Activated CD4-positive, alpha-beta memory T cell treated with anti-CD3 and anti-CD28 coated beads for 36 hours (primary cell): Measurements from ENCODE around the gene CHEK2. TPM values are rescaled to one million over a fixed set of nuclear protein-coding genes. Genes with fewer than 3 reads are reported as not detected.

ENCODE experiments used
- CTCF ChIA-PET: fragments of 350-600 bp; sonication (Branson Sonifier 250); formaldehyde crosslinking; loops from one replicate; lab custom pipeline; 2021; ENCODE audit warnings: antibody characterized with exemption, inconsistent platforms; lab: Charles Lee
- POLR2A ChIA-PET: fragments of 350-600 bp; sonication (Branson Sonifier 250); formaldehyde crosslinking; loops from one replicate; lab custom pipeline; 2021; ENCODE audit warnings: antibody characterized with exemption; lab: Charles Lee
- DNase-seq: peaks from one replicate; pipeline ENCODE4 v3.0.0-alpha.2; 2020
- H3K27ac Mint-ChIP-seq: one replicate; pipeline ENCODE4 v1.8.0; 2021; ENCODE audit warnings: mixed read lengths
- H3K27me3 Mint-ChIP-seq: one replicate; pipeline ENCODE4 v1.8.0; 2021; ENCODE audit warnings: mixed read lengths
- H3K36me3 Mint-ChIP-seq: one replicate; pipeline ENCODE4 v1.8.0; 2021; ENCODE audit warnings: mixed read lengths
- H3K4me1 Mint-ChIP-seq: one replicate; pipeline ENCODE4 v1.8.0; 2021; ENCODE audit warnings: low read depth, mixed read lengths
- H3K4me3 Mint-ChIP-seq: one replicate; pipeline ENCODE4 v1.8.0; 2021; ENCODE audit warnings: mild to moderate bottlenecking, mixed read lengths
- H3K9me3 Mint-ChIP-seq: one replicate; pipeline ENCODE4 v1.8.0; 2021; ENCODE audit warnings: mixed read lengths
- intact Hi-C: fragments of 100-400 bp; cut with micrococcal nuclease; formaldehyde crosslinking; loops from one replicate; pipeline ENCODE4 v1.15.1; 2023
- total RNA-seq, 2 experiments: library from RNA; stranded (reverse); gene quantifications; one replicate each; pipeline ENCODE4 v1.2.3, GENCODE V29; 2021

CHEK2 gene
- total RNA-seq, result 10 to 100 TPM; 30.0 to 36.0 TPM

GRCh38 chr22:28741785-28742561 lies at the start of gene CHEK2, which contains the start of gene HSCB:
TSS of gene CHEK2 (minus strand) at chr22:28741820. CDS start at chr22:28734721, 7,099 bp downstream.
TSS of gene HSCB (plus strand) at chr22:28742039. CDS start at chr22:28742096, 57 bp downstream.
- Mint-ChIP-seq H3K36me3 (peaks cover 28% of the 10 kb centered on the region), H3K9me3 (no peaks in the 10 kb centered on the region), H3K27ac (peak within 1 kb of the TSS; percentile 84), H3K27me3 (no peaks in the 10 kb centered on the region), H3K4me1 (peaks cover 31% of the 10 kb centered on the region), H3K4me3 (peak within 1 kb of the TSS; percentile 87)
- intact Hi-C loops, result loop anchor here (1.0 to 5.0 kb wide), 8 partner anchors 31 to 1025 kb away; partner anchors contain the start of genes EWSR1, PITPNB, UQCR10 and ZMAT5
- peak; percentile 99 for DNase-seq
- ChIA-PET POLR2A (interaction anchor here (1.2 to 1.7 kb wide), 5 partner anchors 13 to 72 kb away, joined by 3 to 21 read pairs (median 3); partner anchors contain the start of gene XBP1), CTCF (interaction anchor here (0.8 kb wide), 1 partner anchor 31 kb away, joined by 4 read pairs; the partner anchor contains the start of gene CCDC117)

DNA sequence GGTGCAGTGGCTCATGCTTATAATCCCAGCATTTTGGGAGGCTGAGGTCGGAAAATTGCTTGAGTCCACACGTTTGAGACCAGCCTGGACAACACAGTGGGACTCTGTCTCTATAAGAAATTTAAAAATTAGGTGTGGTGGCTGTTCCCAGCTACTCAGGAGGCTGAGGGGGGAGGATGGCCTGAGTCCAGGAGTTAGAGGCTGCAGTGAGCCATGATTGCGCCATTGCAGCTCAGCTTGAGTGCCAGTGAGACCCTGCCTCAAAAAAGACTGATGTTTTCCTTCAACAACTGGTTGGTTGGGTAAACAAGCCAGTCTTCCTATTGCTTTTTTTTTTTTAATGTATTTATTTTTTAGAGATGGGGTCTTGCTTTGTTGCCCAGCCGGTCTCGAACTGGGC lies 49.5 kb upstream of the CHEK2 start:
- no peaks in the 10 kb centered on the region for H3K27me3 Mint-ChIP-seq
- H3K4me1 Mint-ChIP-seq, result peaks cover 41% of the 10 kb centered on the region
- ChIA-PET POLR2A (interaction anchor here (0.8 kb wide), 1 partner anchor 20 kb away, joined by 3 read pairs; no protein-coding TSS in a partner anchor), CTCF (interaction anchor here (0.8 to 6.1 kb wide), 4 partner anchors 8 to 65 kb away, joined by 3 to 55 read pairs (median 4); no protein-coding TSS in a partner anchor)
- H3K36me3 Mint-ChIP-seq, result peaks cover 42% of the 10 kb centered on the region
- no peaks in the 10 kb centered on the region for H3K9me3 Mint-ChIP-seq
- no peak overlapping the region for H3K4me3 Mint-ChIP-seq
- intact Hi-C loops, result loop anchor here (2.0 kb wide), 1 partner anchor 38 kb away; no protein-coding TSS in a partner anchor
- H3K27ac Mint-ChIP-seq, result no peak overlapping the region
- no peak for DNase-seq

DNA sequence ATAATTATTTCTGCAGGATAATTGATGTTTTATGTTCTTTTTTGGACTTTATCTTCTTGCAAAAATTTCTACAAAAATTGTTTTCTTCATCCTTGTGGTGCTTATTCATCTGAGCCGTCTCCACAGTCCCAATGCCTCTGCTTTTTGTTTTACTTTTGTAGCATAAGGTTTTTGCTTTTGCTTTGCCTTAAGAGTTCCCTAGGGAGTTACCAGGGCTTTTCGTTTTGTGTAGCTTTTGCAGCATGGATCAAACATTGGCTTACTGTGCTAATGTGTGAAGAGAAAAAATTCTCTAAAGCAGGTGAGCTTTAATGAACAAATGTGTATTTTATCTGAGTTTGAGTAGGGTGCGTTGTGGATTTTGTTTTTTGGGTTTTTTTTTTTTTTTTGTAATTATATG lies 47.0 kb upstream of the CHEK2 start:
- Mint-ChIP-seq H3K36me3 (peaks cover 33% of the 10 kb centered on the region), H3K4me3 (no peak overlapping the region), H3K27me3 (no peaks in the 10 kb centered on the region), H3K27ac (no peak overlapping the region), H3K9me3 (no peaks in the 10 kb centered on the region), H3K4me1 (peaks cover 21% of the 10 kb centered on the region)
- DNase-seq, result no peak
- ChIA-PET CTCF (interaction anchor here (6.1 kb wide), 1 partner anchor 40 kb away, joined by 55 read pairs; no protein-coding TSS in a partner anchor), POLR2A (no interaction called here)
- intact Hi-C loops, result no loop called here

DNA sequence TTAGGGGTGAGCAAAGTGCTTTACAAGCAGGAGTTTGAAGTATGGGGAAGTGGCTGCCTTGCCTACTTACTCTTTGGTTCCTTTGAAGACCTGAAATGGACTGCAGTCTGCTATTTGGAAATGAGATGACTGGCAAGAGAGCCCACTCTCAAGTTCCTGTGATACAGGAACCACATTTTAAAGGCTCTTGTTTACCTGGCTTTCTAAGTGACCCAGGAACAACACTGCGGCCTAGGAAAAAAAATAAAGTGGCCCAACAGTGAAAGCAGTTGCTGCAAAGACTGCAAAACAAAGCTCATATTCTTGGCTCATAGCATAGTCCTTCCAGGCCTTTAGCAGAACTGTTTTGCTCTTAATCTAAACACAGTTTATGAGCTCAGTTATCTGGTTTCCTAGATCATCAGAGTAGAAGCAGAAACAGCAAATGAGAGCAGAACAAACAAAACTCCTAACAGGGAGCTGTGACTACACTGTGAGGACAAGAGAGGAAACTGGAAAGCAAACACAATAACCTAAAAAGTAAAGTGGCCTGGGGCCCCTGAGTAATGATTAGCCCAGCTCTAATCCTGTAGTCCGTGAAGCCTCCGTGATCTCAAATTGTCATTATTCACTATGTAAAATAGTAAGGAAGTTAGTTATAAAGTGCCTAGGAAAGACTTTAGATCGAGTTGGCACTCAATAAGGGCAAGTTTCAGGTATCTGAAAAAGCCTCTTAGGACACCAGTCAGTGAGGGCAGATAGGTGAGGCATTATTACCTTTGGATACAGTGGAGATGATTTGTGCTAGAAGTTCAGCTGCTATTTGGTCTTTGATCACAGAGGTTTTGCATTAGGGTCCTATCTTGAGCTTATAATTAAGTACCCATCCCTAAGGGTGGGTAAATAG lies 42.4 kb upstream of the CHEK2 start:
- peaks cover 42% of the 10 kb centered on the region for H3K36me3 Mint-ChIP-seq
- ChIA-PET POLR2A (no interaction called here), CTCF (interaction anchor here (0.6 to 1.1 kb wide), 2 partner anchors 11 to 23 kb away, joined by 3 read pairs; partner anchors contain the start of gene CCDC117)
- DNase-seq, result no peak
- no peaks in the 10 kb centered on the region for H3K27me3 Mint-ChIP-seq
- H3K27ac Mint-ChIP-seq, result no peak overlapping the region
- no peaks in the 10 kb centered on the region for H3K9me3 Mint-ChIP-seq
- H3K4me3 Mint-ChIP-seq, result no peak overlapping the region
- peaks cover 10% of the 10 kb centered on the region for H3K4me1 Mint-ChIP-seq
- intact Hi-C loops, result no loop called here

GRCh38 chr22:28780296-28780695 lies 38.7 kb upstream of the CHEK2 start:
- no peak for DNase-seq
- no peak overlapping the region for H3K27ac Mint-ChIP-seq
- intact Hi-C loops, result no loop called here
- no peak overlapping the region for H3K4me3 Mint-ChIP-seq
- H3K9me3 Mint-ChIP-seq, result no peaks in the 10 kb centered on the region
- no peaks in the 10 kb centered on the region for H3K27me3 Mint-ChIP-seq
- POLR2A ChIA-PET, result no interaction called here
- H3K36me3 Mint-ChIP-seq, result peaks cover 34% of the 10 kb centered on the region
- CTCF ChIA-PET, result no interaction called here
- H3K4me1 Mint-ChIP-seq, result peaks cover 24% of the 10 kb centered on the region

- Mint-ChIP-seq H3K9me3 (no peaks in the 10 kb centered on the region), H3K27me3 (no peaks in the 10 kb centered on the region), H3K4me3 (no peak overlapping the region), H3K36me3 (peaks cover 33% of the 10 kb centered on the region), H3K4me1 (peaks cover 26% of the 10 kb centered on the region), H3K27ac (no peak overlapping the region)
- CTCF ChIA-PET, result no interaction called here
- DNase-seq, result no peak
- POLR2A ChIA-PET, result no interaction called here
- intact Hi-C loops, result no loop called here
Measured at GRCh38 chr22:28779833-28780232, 38.2 kb upstream of the CHEK2 start.

DNA sequence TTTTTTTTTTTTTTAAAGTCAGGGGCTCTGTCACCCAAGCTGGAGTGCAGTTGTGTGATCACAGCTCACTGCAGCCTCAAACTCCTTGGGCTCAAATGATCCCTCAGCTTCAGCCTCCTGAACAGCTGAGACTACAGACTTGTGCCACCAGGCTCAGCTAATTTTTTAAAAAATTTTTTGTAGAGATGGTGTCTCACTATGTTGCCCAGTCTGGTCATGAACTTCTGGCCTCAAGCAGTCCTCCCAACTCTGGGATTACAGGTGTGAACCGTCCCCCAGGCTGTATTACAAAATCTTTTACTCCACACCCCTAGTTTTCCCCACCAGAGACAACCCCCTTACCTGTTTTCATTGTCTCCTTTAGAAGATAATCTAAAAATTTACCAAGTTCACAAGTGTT lies 32.8 kb upstream of the CHEK2 start:
- no peak for DNase-seq
- Mint-ChIP-seq H3K4me1 (peaks cover 26% of the 10 kb centered on the region), H3K27ac (peak overlapping the region; percentile 28), H3K27me3 (no peaks in the 10 kb centered on the region), H3K9me3 (no peaks in the 10 kb centered on the region), H3K36me3 (peaks cover 20% of the 10 kb centered on the region), H3K4me3 (peak overlapping the region; percentile 57)
- ChIA-PET POLR2A (interaction anchor here (2.9 to 3.1 kb wide), 2 partner anchors 21 to 26 kb away, joined by 13 to 70 read pairs; partner anchors contain the start of gene XBP1), CTCF (no interaction called here)
- intact Hi-C loops, result no loop called here

DNA sequence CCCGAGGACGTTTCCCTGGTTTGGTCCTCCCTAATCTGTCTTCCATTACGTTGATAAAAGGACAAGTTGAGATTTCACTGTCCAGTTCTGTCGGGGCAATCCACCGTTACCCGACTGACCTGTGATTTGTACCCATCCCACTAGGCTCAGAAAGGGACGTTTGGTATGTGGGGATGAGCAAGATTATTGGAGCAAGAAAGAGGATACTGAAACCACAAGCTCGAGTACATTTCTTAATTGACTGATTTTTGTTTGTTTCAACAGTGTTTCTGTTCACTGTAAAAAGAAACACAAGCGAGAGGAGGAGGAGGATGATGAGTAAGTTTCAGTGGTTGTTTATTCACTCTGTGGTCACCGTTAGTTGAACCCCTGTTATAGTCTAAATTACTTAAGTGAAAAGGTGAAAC lies 31.8 kb upstream of the CHEK2 start:
- Mint-ChIP-seq H3K27me3 (no peaks in the 10 kb centered on the region), H3K9me3 (peaks cover 5% of the 10 kb centered on the region), H3K4me3 (peak overlapping the region; percentile 98), H3K27ac (peak overlapping the region; percentile 97), H3K4me1 (peaks cover 24% of the 10 kb centered on the region), H3K36me3 (peaks cover 20% of the 10 kb centered on the region)
- ChIA-PET POLR2A (interaction anchor here (0.9 to 3.1 kb wide), 5 partner anchors 21 to 32 kb away, joined by 3 to 70 read pairs (median 4); partner anchors contain the start of genes CHEK2, HSCB and XBP1), CTCF (interaction anchor here (1.4 to 2.1 kb wide), 5 partner anchors 10 to 56 kb away, joined by 3 to 36 read pairs (median 4); partner anchors contain the start of gene XBP1)
- no peak for DNase-seq
- intact Hi-C loops, result loop anchor here (1.0 to 2.0 kb wide), 8 partner anchors 19 to 394 kb away; partner anchors contain the start of gene HSCB

DNA sequence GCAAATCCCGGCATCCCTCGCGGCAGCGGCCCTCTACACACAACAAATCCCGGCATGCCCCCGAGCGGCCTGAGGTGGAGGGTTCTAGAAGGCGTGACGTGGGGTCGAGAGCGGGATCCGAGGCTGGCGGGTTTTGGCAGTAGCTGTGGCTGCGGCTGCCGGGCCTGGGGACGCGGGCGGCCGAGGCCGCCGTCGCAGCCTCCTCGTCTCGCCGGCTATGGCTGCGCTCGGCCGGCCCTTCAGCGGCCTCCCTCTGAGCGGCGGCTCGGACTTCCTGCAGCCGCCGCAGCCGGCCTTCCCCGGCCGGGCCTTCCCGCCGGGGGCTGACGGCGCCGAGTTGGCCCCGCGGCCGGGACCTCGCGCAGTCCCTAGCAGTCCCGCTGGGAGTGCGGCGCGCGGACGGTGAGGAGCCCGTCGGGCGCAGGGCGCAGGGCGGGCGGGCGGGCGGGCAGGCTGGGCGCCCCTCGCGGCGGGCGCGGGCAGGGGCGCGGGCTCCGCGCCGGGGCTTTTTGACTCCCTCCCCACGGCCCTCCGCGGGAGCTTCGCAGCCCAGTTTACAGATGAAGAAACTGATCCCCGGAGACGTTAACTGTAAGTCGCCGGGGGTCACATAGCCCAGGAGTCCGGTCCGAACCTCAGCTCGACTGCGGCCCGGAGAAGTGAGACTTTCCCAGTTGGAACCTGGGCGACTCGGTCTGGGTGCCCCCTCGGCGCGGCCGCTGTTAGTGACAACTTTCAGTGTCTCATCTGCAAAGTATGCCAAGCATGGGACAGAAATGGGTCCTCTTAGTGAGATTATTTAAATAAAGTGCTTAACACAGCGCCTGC lies 31.2 kb upstream of the CHEK2 start, which contains the start of gene CCDC117:
CCDC117 (plus strand) TSS at position 63 of the 828 bp plus-strand sequence; CDS start at position 218, 155 bp downstream.
- peak; percentile 96 for DNase-seq
- intact Hi-C loops, result loop anchor here (1.0 to 2.0 kb wide), 8 partner anchors 19 to 394 kb away; partner anchors contain the start of gene HSCB
- H3K4me1 Mint-ChIP-seq, result peaks cover 24% of the 10 kb centered on the region
- no peaks in the 10 kb centered on the region for H3K27me3 Mint-ChIP-seq
- H3K4me3 Mint-ChIP-seq, result peak within 1 kb of the TSS; percentile 98
- POLR2A ChIA-PET, result interaction anchor here (0.6 to 3.1 kb wide), 7 partner anchors 22 to 39 kb away, joined by 3 to 70 read pairs (median 4); partner anchors contain the start of genes CHEK2, HSCB and XBP1
- peaks cover 5% of the 10 kb centered on the region for H3K9me3 Mint-ChIP-seq
- peak within 1 kb of the TSS; percentile 97 for H3K27ac Mint-ChIP-seq
- peaks cover 20% of the 10 kb centered on the region for H3K36me3 Mint-ChIP-seq
- CTCF ChIA-PET, result interaction anchor here (1.0 to 2.1 kb wide), 6 partner anchors 10 to 57 kb away, joined by 3 to 36 read pairs (median 4); partner anchors contain the start of genes CHEK2 and XBP1

GRCh38 chr22:28771195-28771791 lies 29.7 kb upstream of the CHEK2 start:
- H3K36me3 Mint-ChIP-seq, result peaks cover 20% of the 10 kb centered on the region
- H3K4me1 Mint-ChIP-seq, result peaks cover 20% of the 10 kb centered on the region
- peaks cover 5% of the 10 kb centered on the region for H3K9me3 Mint-ChIP-seq
- DNase-seq, result no peak
- POLR2A ChIA-PET, result interaction anchor here (1.2 to 3.1 kb wide), 3 partner anchors 29 to 41 kb away, joined by 3 to 70 read pairs (median 5); partner anchors contain the start of gene XBP1
- CTCF ChIA-PET, result no interaction called here
- H3K27me3 Mint-ChIP-seq, result no peaks in the 10 kb centered on the region
- intact Hi-C loops, result no loop called here
- H3K4me3 Mint-ChIP-seq, result no peak overlapping the region
- H3K27ac Mint-ChIP-seq, result no peak overlapping the region
